HepG2 (cell line): ENCODE data around the gene MARCHF9. TPM values are rescaled to one million over a fixed set of nuclear protein-coding genes. Genes with fewer than 3 reads are reported as not detected.

Experiments
- AGO1 ChIP-seq: fragments of 200-400 bp; formaldehyde crosslinking; IDR thresholded peaks from 2 replicates; pipeline ENCODE4 v1.6.1; 2017; ENCODE audit warnings: mild to moderate bottlenecking, low read depth, low read length, moderate library complexity; ENCODE audit not compliant: poor library complexity, severe bottlenecking
- ATF7 ChIP-seq, 2 experiments: fragments of 450-650 bp in 1 of 2; sonication (generic) in 1 of 2; formaldehyde crosslinking in 1 of 2; IDR thresholded peaks; 2 replicates each; pipeline versions ENCODE4 v1.4.0 to v1.6.1; 2016 to 2020; ENCODE audit warnings: antibody characterized with exemption in 1 of 2, mild to moderate bottlenecking in 1 of 2, missing genetic modification reagents in 1 of 2
- DMAP1 ChIP-seq: IDR thresholded peaks from 2 replicates; pipeline ENCODE4 v1.6.1; 2016
- SOX6 ChIP-seq, 2 experiments: fragments of 450-650 bp in 1 of 2; sonication (generic) in 1 of 2; formaldehyde crosslinking in 1 of 2; IDR thresholded peaks; 2 replicates each; pipeline versions ENCODE4 v1.4.0 to v1.6.1; 2017 to 2020; ENCODE audit warnings: antibody characterized with exemption in 1 of 2, mild to moderate bottlenecking in 1 of 2, missing genetic modification reagents in 1 of 2
- TBX2 ChIP-seq: sonication (generic); formaldehyde crosslinking; IDR thresholded peaks from 2 replicates; pipeline ENCODE4 v1.5.0; 2020; ENCODE audit warnings: missing genetic modification reagents, mild to moderate bottlenecking, borderline replicate concordance
- ZMYM2 ChIP-seq: sonication (generic); formaldehyde crosslinking; IDR thresholded peaks from 2 replicates; pipeline ENCODE4 v1.8.0; 2022; ENCODE audit warnings: mild to moderate bottlenecking, missing genetic modification reagents
- ZNF136 ChIP-seq: sonication (generic); formaldehyde crosslinking; IDR thresholded peaks from 2 replicates; pipeline ENCODE4 v1.8.1; 2022; ENCODE audit warnings: low read depth, mild to moderate bottlenecking, moderate library complexity, missing genetic modification reagents
- ZNF143 ChIP-seq: sonication (generic); formaldehyde crosslinking; IDR thresholded peaks from 2 replicates; pipeline ENCODE4 v1.4.0; 2020; ENCODE audit warnings: missing genetic modification reagents
- ZNF777 ChIP-seq: sonication (generic); formaldehyde crosslinking; IDR thresholded peaks from 2 replicates; pipeline ENCODE4 v1.4.0; 2020; ENCODE audit warnings: missing genetic modification reagents
- polyA plus RNA-seq, 8 experiments: library from polyadenylated mRNA; depleted of rRNA in 3 of 8; stranded (reverse) in 7 of 8; unstranded in 1 of 8; fragments of >200 nt; fragmentation: Illumina TruSeq in 4 of 8; extraction: Trizol in 4 of 8; gene quantifications; 2 replicates each; pipeline versions ENCODE4 v1.2.1 to v1.2.3, GENCODE V29; 2011 to 2016; ENCODE audit warnings: low read depth in 4 of 8, missing spikeins in 1 of 8, mixed read lengths in 1 of 8; ENCODE audit not compliant: insufficient read depth in 1 of 8
- total RNA-seq, 5 experiments: library from RNA; depleted of rRNA; stranded (reverse); fragments of >200 nt; fragmentation: Illumina TruSeq; extraction: Trizol; gene quantifications; 2 replicates each; pipeline ENCODE4 v1.2.3, GENCODE V29; 2016; ENCODE audit warnings: low read depth in 1 of 5
- TF ChIP-seq, protein P1 (sequence below): sonication (generic); formaldehyde crosslinking; IDR thresholded peaks from 2 replicates; pipeline ENCODE4 v1.4.0; 2020; ENCODE audit warnings: mild to moderate bottlenecking, missing genetic modification reagents
- TF ChIP-seq, protein P2 (sequence below): IDR thresholded peaks from 2 replicates; pipeline ENCODE4 v1.6.1; 2016; ENCODE audit warnings: low read depth, missing genetic modification reagents, missing compliant biosample characterization
- TF ChIP-seq, protein P3 (sequence below): sonication (generic); formaldehyde crosslinking; IDR thresholded peaks from 2 replicates; pipeline ENCODE4 v1.5.0; 2020; ENCODE audit warnings: missing genetic modification reagents

MARCHF9 gene
- total and polyA plus RNA-seq, 2 of the 13 experiments (the other 11 are each of a cell fraction or from before 2014, with no cell fraction given), result 5.7 to 9.6 TPM

DNA sequence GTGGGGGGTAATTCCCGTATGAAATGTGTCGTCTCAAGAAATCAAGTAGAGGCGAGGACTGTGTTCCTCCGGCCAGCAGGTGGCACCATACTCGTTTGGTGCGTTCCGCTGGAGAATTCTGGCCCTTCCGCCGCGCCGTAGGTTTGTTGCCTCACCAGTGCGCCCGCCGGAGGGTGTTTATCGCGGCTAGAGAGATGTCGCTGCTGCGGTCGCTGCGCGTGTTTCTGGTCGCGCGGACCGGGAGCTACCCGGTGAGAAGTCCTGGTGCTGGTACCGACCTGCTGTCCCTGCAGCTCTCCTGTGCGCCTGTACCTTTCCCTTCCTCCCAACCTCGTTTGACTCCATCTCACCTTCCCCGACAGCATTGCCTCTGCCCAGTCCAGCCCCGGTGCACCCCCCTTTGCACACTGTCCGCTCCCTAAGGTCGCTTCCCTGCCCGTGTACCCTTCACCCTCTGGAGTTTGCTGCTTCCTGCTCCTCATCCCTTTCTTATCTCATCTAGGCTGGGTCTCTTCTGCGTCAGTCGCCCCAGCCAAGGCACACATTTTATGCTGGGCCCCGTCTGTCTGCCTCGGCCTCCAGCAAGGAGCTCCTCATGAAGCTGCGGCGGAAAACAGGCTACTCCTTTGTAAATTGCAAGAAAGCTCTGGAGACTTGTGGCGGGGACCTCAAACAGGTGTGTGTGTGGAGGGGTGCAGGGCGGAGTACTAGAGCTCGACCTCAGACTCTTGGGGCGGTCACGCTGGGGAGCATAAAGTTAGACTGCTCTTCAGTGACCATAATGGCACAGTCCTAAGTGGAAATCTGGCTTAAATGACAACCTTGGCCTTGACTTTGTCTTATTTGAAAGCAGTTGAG is 27.9 kb downstream of the MARCHF9 start, which contains the start of gene TSFM (continued):
- TF ChIP-seq SOX6 (IDR thresholded peaks at IDR 0.05) (no peak), SOX6 (CRISPR knock-in tag; IDR thresholded peaks at IDR 0.05) (peak; percentile 78), ZNF777 (CRISPR knock-in tag) (peak; percentile 63), ZNF136 (CRISPR knock-in tag) (no peak), ZMYM2 (CRISPR knock-in tag) (no peak), AGO1 (peak; percentile 87), DMAP1 (peak; percentile 94), ZNF143 (CRISPR knock-in tag) (peak; percentile 69), TBX2 (CRISPR knock-in tag) (peak; percentile 88), ATF7 (IDR thresholded peaks at IDR 0.05) (no peak), ATF7 (CRISPR knock-in tag; IDR thresholded peaks at IDR 0.05) (no peak)
- TF ChIP-seq, protein P1, sequence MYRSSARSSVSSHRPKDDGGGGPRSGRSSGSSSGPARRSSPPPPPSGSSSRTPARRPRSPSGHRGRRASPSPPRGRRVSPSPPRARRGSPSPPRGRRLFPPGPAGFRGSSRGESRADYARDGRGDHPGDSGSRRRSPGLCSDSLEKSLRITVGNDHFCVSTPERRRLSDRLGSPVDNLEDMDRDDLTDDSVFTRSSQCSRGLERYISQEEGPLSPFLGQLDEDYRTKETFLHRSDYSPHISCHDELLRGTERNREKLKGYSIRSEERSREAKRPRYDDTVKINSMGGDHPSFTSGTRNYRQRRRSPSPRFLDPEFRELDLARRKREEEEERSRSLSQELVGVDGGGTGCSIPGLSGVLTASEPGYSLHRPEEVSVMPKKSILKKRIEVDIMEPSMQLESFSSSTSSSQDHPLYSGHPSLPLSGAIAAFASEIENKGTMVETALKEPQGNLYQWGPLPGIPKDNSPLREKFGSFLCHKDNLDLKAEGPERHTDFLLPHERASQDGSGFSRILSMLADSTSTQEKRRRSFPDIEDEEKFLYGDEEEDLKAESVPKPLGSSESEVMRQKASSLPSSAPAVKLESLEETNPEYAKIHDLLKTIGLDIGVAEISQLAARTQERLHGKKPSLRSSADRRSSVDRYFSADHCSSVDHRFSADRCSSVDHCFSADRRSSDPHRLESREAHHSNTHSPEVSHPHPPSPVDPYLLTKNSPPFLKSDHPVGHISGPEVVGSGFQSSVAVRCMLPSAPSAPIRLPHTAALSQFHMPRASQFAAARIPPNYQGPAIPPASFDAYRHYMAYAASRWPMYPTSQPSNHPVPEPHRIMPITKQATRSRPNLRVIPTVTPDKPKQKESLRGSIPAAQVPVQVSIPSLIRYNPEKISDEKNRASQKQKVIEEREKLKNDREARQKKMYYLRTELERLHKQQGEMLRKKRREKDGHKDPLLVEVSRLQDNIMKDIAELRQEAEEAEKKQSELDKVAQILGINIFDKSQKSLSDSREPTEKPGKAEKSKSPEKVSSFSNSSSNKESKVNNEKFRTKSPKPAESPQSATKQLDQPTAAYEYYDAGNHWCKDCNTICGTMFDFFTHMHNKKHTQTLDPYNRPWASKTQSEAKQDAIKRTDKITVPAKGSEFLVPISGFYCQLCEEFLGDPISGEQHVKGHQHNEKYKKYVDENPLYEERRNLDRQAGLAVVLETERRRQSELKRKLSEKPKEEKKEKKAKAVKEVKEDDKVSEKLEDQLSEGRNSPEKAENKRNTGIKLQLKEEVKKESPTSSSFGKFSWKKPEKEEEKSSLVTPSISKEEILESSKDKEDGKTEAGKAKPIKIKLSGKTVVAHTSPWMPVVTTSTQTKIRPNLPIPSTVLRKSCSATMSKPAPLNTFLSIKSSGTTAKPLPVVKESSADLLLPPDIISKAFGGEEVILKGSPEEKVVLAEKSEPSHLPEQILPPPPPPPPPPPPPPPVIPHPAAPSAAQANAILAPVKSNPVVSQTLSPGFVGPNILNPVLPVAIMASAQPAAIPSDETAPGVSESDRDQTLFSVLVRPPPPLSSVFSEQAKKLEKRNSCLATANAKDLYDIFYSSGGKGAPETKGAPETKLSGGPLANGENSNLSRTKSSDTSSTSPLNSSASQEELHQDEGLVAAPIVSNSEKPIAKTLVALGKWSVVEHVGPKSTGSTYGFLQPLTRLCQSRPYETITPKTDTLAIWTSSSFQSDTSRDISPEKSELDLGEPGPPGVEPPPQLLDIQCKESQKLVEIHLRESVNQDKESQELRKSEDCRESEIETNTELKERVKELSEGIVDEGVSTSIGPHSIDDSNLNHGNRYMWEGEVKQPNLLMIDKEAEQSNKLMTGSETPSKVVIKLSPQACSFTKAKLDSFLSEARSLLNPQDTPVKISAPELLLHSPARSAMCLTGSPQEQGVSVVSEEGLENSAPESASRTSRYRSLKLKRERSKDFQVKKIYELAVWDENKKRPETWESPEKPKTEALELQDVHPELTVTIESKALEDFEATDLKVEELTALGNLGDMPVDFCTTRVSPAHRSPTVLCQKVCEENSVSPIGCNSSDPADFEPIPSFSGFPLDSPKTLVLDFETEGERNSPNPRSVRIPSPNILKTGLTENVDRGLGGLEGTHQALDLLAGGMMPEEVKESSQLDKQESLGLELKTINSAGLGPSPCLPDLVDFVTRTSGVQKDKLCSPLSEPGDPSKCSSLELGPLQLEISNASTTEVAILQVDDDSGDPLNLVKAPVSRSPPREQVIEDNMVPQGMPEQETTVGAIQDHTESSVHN (CRISPR knock-in tag), result 0 out of 2 replicates have a peak, but pooled peaks have one; percentile 50
- TF ChIP-seq, protein P2, sequence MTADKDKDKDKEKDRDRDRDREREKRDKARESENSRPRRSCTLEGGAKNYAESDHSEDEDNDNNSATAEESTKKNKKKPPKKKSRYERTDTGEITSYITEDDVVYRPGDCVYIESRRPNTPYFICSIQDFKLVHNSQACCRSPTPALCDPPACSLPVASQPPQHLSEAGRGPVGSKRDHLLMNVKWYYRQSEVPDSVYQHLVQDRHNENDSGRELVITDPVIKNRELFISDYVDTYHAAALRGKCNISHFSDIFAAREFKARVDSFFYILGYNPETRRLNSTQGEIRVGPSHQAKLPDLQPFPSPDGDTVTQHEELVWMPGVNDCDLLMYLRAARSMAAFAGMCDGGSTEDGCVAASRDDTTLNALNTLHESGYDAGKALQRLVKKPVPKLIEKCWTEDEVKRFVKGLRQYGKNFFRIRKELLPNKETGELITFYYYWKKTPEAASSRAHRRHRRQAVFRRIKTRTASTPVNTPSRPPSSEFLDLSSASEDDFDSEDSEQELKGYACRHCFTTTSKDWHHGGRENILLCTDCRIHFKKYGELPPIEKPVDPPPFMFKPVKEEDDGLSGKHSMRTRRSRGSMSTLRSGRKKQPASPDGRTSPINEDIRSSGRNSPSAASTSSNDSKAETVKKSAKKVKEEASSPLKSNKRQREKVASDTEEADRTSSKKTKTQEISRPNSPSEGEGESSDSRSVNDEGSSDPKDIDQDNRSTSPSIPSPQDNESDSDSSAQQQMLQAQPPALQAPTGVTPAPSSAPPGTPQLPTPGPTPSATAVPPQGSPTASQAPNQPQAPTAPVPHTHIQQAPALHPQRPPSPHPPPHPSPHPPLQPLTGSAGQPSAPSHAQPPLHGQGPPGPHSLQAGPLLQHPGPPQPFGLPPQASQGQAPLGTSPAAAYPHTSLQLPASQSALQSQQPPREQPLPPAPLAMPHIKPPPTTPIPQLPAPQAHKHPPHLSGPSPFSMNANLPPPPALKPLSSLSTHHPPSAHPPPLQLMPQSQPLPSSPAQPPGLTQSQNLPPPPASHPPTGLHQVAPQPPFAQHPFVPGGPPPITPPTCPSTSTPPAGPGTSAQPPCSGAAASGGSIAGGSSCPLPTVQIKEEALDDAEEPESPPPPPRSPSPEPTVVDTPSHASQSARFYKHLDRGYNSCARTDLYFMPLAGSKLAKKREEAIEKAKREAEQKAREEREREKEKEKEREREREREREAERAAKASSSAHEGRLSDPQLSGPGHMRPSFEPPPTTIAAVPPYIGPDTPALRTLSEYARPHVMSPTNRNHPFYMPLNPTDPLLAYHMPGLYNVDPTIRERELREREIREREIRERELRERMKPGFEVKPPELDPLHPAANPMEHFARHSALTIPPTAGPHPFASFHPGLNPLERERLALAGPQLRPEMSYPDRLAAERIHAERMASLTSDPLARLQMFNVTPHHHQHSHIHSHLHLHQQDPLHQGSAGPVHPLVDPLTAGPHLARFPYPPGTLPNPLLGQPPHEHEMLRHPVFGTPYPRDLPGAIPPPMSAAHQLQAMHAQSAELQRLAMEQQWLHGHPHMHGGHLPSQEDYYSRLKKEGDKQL (CRISPR knock-in tag), result no peak
- TF ChIP-seq, protein P3, sequence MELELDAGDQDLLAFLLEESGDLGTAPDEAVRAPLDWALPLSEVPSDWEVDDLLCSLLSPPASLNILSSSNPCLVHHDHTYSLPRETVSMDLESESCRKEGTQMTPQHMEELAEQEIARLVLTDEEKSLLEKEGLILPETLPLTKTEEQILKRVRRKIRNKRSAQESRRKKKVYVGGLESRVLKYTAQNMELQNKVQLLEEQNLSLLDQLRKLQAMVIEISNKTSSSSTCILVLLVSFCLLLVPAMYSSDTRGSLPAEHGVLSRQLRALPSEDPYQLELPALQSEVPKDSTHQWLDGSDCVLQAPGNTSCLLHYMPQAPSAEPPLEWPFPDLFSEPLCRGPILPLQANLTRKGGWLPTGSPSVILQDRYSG (CRISPR knock-in tag), result 0 out of 2 replicates have a peak, but pooled peaks have one; percentile 26
